Inflammatory macrophage treated with lipopolysaccharide for 4 hours (primary cell): ENCODE results near the gene UFSP1.
"Not testable (repeated sequence)": the region's sequence is repeated elsewhere in the genome, so short reads cannot be mapped to it uniquely, and the experiment has no call there.

Experiments
- DNase-seq: peaks from one replicate; pipeline ENCODE4 v3.0.0-alpha.2; 2020

The UFSP1 gene

DNA sequence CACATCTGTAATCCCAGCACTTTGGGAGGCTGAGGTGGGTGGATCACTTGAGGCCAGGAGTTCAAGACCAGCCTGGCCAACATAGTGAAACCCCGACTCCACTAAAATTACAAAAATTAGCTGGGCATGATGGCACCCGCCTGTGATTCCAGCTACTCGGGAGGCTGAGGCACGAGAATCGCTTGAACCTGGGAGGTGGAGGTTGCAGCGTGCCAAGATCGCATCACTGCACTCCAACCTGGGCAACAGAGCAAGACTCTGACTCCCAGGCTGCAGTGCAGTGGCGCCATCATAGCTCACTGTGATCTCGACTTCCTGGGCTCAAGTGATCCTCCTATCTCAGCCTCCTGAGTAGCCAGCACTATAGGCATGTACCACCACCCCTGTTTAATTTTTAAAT lies 34.6 kb downstream of the UFSP1 start:
- not testable (repeated sequence) for DNase-seq

DNA sequence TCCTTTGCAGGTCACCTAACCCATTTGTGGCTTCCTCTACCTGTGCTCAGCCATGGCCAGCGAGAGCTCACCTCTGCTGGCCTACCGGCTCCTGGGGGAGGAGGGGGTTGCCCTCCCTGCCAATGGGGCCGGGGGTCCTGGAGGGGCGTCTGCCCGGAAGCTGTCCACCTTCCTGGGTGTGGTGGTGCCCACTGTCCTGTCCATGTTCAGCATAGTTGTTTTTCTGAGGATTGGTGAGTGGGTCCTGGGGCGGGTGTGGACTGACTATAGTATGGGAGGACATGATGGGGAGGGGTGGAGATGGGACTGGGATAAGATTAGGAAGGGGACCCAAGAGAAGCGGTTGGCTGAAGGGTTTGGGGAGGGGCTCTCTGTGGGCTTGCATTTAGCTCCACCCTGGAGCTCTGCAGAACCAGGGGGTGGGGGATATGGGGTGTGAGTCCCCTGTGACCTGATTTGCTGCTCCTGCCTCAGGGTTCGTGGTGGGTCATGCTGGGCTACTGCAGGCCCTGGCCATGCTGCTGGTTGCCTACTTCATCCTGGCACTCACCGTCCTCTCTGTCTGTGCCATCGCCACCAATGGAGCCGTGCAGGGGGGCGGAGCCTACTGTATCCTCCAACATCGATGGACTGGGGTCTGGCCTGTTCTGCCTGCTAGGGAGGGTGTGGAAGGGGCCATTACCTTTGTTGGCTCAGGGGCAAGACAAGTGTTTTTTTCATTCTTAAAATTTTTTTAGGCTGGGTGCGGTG lies 35.2 kb downstream of the UFSP1 start:
- no peak for DNase-seq

GRCh38 chr7:100852048-100852872 lies 37.3 kb downstream of the UFSP1 start, which contains the start of gene SLC12A9:
TSS of gene SLC12A9 (plus strand) at chr7:100852713. CDS start at chr7:100854198, 1,485 bp downstream.
- peak; percentile 93 for DNase-seq

- DNase-seq: no peak
Observed at GRCh38 chr7:100847360-100847759, 42.2 kb downstream of the UFSP1 start.

DNA sequence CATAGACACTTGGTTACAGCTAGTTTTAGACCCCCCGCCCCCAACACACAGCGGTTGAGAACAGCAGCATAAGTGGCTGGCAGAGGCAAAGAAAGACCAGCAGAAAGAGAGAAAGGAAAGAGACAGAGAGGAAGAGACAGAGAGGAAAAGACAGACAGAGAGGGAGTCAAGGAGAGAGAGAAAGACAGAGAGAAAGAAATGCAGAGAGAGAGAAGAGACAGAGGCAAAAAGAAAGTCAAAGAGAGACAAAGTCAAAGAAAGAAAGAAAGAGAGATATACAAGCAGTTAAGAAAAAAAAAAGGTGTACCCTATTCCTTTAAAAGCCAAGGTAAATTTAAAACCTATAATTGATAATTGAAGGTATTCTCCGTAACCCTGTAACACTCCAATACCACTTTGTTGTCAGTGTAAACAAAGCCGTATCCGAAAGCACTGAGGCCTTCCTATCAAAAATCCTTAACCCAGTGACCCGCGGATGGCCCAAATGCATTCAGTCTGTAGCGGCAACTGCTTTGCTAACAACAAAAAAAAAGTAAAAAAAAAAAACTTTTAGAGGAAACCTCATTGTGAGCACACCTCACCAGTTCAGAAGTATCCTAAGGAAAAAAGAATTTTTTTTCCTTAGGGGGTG lies 48.9 kb downstream of the UFSP1 start:
- no peak for DNase-seq

- no peak for DNase-seq
Observed at GRCh38 chr7:100839361-100839760, 50.2 kb downstream of the UFSP1 start.
